ENCODE measurements around the gene CDH5. TPM values are rescaled to one million over a fixed set of nuclear protein-coding genes. Genes with fewer than 3 reads are reported as not detected.

Gene CDH5
- total and polyA plus RNA-seq, 2 of the 4 experiments (the other 2 are of a cell fraction), result not detected

- H3K4me1 ChIP-seq (ENCODE audit: control insufficient read depth, insufficient read depth, low read length), result no peaks in the 10 kb centered on the region
- no peak overlapping the region for H3K56ac ChIP-seq (ENCODE audit: extremely low read depth, insufficient read depth, low read length)
- no peaks in the 10 kb centered on the region for H3K79me1 ChIP-seq (ENCODE audit: low read depth in 1 of 2, low read length in 2 of 2)
- no peak overlapping the region for H2BK120ac ChIP-seq (ENCODE audit: low read depth, low read length)
- no peak overlapping the region for H3K4ac ChIP-seq (ENCODE audit: low read depth, low read length)
- no peak overlapping the region for H3K9ac ChIP-seq (ENCODE audit: low read depth, low read length)
- H3K36me3 ChIP-seq (ENCODE audit: control insufficient read depth, insufficient read depth, low read length), result no peaks in the 10 kb centered on the region
- no peaks in the 10 kb centered on the region for H3K9me3 ChIP-seq (ENCODE audit: control insufficient read depth, insufficient read depth, low read length)
- H2BK15ac ChIP-seq (ENCODE audit: low read depth, low read length), result no peak overlapping the region
- intact Hi-C loops (cut with micrococcal nuclease), result no loop called here
- H3K4me2 ChIP-seq (ENCODE audit: low read depth, low read length), result no peak overlapping the region
- no peak overlapping the region for H3K4me3 ChIP-seq (ENCODE audit: insufficient read depth, low read depth, low read length)
- H3K18ac ChIP-seq (ENCODE audit: low read depth, low read length), result no peak overlapping the region
- no peak overlapping the region for H2AK5ac ChIP-seq (ENCODE audit: low read depth, low read length)
- no peak overlapping the region for H3K27ac ChIP-seq (ENCODE audit: insufficient read depth, low read length)
- WGBS, 2 experiments (ENCODE audit: extremely low coverage in 2 of 2, insufficient read length in 1 of 2), result 90% methylated on average over 4 of the region's 10 CpGs; no CpG with 5 or more reads in 1 of the 2 experiments
- H4K20me1 ChIP-seq (ENCODE audit: insufficient read depth, low read length), result no peaks in the 10 kb centered on the region
- H3K23ac ChIP-seq (ENCODE audit: low read depth, low read length), result no peak overlapping the region
- H4K5ac ChIP-seq (ENCODE audit: low read depth, low read length), result no peak overlapping the region
- no peak for TF ChIP-seq CTCF (conservative IDR thresholded peaks at IDR 0.05; ENCODE audit: low read depth, low read length)
- no peak for TF ChIP-seq CEBPB (IDR thresholded peaks at IDR 0.05; ENCODE audit: low read depth, low read length)
- no peak for TF ChIP-seq MAFK (IDR thresholded peaks at IDR 0.05; ENCODE audit: low read depth, low read length)
- no peak for TF ChIP-seq USF2 (IDR thresholded peaks at IDR 0.05; ENCODE audit: low read depth, low read length)
- no peak for TF ChIP-seq MXI1 (IDR thresholded peaks at IDR 0.05; ENCODE audit: borderline replicate concordance, low read depth, low read length)
- no peak for TF ChIP-seq ELK1 (IDR thresholded peaks at IDR 0.05; ENCODE audit: borderline replicate concordance, low read depth, low read length)
- TF ChIP-seq RCOR1 (IDR thresholded peaks at IDR 0.05; ENCODE audit: insufficient replicate concordance, low read length), result no peak
- TF ChIP-seq FOS (IDR thresholded peaks at IDR 0.05; ENCODE audit: low read depth, low read length), result no peak
- no peak for TF ChIP-seq RFX5 (IDR thresholded peaks at IDR 0.05; ENCODE audit: low read depth, low read length)
- no peak for TF ChIP-seq CHD1 (IDR thresholded peaks at IDR 0.05; ENCODE audit: low read depth, low read length)
- TF ChIP-seq BHLHE40 (IDR thresholded peaks at IDR 0.05; ENCODE audit: low read depth, low read length), result no peak
- TF ChIP-seq RAD21 (IDR thresholded peaks at IDR 0.05; ENCODE audit: low read length), result no peak
- no peak for TF ChIP-seq POLR2A (IDR thresholded peaks at IDR 0.05; ENCODE audit: low read depth, low read length)
- TF ChIP-seq MAZ (IDR thresholded peaks at IDR 0.05; ENCODE audit: borderline replicate concordance, low read depth, low read length), result no peak
- TF ChIP-seq NFE2L2 (IDR thresholded peaks at IDR 0.05; ENCODE audit: low read depth, low read length), result no peak
- no peak for TF ChIP-seq SMC3 (IDR thresholded peaks at IDR 0.05; ENCODE audit: low read depth, low read length)
- BruUV-seq (replicated peaks), result no TSS peak
- dilution Hi-C loops (cut with HindIII; ENCODE audit: low sequenced_read_pairs, unreplicated experiment), result no loop called here
- H3K9me1 ChIP-seq (ENCODE audit: insufficient read depth, low read length), result no peaks in the 10 kb centered on the region
- in situ Hi-C loops (cut with MboI; ENCODE audit: low sequenced_read_pairs), result no loop called here
- DNase-seq (no peak), ATAC-seq (ENCODE audit: low read depth) (no peak)
- ChIA-PET CTCF (no interaction called here), POLR2A (ENCODE audit: unreplicated experiment) (no interaction called here)
- H4K8ac ChIP-seq (ENCODE audit: low read depth in 2 of 2, low read length in 2 of 2), result no peak overlapping the region
- no peak overlapping the region for H2AFZ ChIP-seq (replicated peaks; ENCODE audit: low read length, poor library complexity)
- H4K91ac ChIP-seq (ENCODE audit: insufficient read depth, low read depth, low read length), result no peak overlapping the region
- H2BK5ac ChIP-seq (ENCODE audit: low read depth, low read length, poor library complexity, severe bottlenecking), result no peak overlapping the region
- H2BK20ac ChIP-seq (ENCODE audit: low read depth, low read length), result no peak overlapping the region
- H2AK9ac ChIP-seq (replicated peaks; ENCODE audit: low read depth, low read length, poor library complexity), result no peak overlapping the region
- H3K27me3 ChIP-seq (ENCODE audit: control insufficient read depth, insufficient read depth, low read length), result peaks cover 58% of the 10 kb centered on the region
- H3K14ac ChIP-seq (replicated peaks; ENCODE audit: low read depth, low read length), result no peak overlapping the region
These were observed 73.8 kb downstream of the CDH5 start for GRCh38 chr16:66440271-66440802.

Measured in IMR-90 (cell line).